Measurements from ENCODE around the gene ACOX3. TPM values are rescaled to one million over a fixed set of nuclear protein-coding genes. Genes with fewer than 3 reads are reported as not detected.

Gene ACOX3
- total RNA-seq, 1 donor from 2014 or later = 12.2 TPM

DNA sequence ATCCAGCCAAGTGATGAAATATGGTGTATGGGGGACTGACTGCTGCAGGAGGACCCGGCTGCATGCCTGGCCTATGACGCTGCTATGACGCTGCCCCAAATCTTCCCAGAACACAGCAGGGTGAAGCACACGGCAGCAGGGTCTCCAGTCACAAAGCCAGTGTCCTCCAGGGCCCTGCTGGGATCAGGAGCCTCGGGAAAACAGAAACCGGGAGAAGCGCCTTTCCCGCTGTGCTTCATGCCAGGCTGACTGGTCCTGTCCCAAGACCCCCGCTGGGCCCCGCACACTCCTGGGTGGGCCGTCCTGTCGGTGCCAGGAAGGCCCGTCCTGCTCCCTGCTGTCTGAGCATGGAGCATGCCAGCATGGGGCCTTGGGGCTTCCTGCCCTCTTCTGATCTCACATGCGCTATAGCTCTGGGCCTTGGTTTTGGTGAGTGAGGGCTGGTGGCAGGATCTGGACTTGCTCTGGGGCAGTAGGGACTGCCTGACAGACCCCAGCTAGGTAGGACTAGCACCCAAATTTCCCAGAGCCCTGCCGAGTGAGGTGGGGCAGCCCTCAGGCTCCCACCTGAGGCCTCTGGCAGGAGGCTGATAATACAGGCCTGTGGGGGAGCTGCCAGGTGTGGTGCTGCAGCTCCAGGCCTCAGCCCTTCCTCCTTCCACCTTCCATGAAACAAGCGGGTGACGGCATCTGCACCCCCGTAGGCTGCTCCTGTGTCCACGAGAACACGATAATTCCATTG is 64.0 kb downstream of the ACOX3 start:
- intact Hi-C loops (cut with micrococcal nuclease) = no loop called here

DNA sequence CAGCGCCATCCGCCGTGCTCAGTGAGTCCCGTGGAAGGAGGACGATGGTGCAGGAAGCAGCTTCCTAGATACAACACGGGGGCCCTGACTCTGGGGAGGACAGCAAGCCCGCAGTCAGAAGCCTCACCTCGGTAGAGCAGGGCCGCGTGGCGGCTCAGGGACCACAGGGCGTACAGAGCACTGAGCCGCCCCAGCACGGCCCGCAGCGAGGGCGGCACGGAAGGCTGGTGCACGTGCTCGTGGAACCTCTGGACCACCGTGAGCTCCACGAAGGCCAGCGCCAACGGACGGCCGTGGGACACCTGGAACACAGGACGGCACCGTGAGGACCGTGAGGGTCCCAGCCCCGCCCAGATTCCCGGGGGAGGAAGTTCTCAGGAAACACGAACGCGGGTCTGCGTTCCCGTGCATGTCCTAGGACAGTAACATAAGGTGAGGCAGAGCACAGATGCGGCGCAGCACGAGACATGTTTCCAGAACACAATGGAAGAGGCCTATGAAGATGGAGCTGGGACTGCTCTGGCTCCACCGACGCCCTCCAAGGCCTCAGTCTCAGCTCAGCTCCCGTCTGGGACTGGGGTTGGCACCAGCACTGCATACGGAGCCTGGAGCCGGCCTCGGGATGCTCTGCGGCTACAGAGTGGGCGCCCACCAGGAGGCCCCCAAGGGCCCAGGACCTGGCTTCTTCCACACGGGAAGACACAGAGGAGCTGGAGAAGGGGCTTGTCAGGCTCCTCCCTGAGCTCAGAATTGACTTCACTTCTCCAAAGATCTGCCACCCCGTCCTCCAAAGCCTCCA is 65.5 kb downstream of the ACOX3 start:
- intact Hi-C loops (cut with micrococcal nuclease) = no loop called here

DNA sequence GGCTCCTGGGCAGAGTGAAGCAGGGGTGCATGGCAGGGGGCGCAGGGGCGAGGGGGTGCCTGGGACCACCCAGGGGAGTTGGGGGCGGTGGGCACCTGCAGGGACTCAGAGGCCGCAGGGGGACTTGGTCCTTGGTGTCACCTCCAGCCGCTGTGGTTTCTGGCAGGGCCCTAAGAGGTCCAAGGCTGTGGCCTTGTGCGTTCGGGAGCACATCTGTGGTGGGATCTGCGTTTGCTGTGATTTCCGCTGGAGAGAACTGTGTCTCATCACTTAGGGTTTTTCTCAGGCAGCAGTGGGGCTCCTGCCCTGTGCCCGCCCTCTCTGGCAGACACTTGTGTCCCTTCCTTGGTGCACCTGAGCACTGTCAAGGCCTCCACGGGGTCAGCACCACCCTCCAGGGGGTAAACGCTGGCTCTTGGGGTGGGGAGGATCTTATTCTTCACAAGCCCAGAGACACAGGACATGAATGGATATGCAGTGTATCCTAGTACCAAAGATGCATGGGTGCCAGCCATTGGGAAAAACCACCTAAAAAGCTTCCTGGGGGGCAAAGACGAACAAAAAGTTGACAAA is 66.5 kb downstream of the ACOX3 start:
- intact Hi-C loops (cut with micrococcal nuclease) = no loop called here

DNA sequence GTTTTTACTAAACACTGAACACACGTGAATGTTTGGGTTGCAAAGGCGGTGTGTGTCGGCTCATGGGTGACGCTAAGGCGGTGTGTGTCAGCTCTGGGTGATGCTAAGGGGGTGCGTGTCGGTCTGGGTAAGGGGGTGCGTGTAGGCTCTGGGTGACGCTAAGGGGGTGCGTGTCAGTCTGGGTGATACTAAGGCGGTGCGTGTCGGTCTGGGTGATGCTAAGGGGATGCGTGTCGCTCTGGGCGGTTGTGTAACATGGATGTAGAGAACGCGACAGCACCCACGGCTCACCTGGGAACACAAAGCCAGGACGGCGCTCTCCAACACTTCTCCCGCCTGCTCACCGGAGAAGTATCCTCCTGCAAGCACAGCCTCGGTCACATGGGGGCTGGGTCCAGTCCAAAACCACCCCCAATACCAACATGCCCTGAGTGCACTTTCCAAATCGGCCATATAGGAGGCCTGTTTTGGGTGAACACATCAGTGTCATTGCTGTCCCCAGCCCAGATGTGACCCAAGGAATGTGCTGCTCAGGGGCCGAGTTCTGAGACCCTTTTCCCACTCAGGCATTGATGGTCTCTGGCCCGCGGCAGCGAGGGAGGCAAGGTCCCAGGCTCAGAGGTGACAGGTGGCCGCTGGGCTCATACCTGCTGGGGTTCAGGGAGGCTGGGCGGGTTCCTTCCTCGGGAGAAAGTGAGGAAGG is 67.1 kb downstream of the ACOX3 start:
- intact Hi-C loops (cut with micrococcal nuclease) = no loop called here

DNA sequence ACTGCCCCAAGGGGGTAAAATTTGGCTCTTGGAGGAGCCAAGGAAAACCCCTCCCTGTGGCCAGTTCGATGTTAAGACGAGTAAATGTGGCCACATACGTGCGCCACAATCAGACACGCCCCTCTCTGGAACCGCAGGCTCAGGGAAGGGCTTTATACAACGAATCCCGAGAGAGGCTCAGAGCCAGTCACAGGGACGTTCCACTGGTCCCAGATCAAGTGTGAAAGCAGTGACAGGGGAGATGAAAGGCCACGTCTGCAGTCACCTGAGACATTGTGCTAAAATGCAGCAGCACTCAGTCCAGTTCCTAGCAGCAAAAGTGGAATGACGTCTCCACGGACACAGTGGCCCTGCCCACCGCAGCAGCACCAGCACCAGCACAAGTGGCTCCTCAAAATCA is 68.0 kb downstream of the ACOX3 start:
- intact Hi-C loops (cut with micrococcal nuclease) = no loop called here

DNA sequence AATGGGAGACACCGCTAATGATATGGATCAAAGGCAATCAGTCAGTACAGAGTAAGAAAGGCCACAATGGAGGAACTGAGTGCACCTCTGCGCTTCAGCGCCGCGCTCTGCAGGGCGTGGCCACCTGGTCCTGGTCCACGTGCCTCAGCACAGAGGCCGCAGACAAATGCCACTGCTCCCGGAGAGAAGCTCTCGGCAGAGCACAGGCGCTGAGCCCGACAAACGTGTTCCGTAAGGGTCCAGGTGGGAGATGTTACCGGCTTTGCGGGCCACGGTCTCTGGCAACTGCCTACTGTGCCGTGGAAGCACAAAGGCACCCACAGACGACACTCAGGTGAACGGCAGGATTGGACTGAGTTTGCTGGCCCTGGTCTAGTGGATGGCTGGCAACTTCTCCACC is 68.9 kb downstream of the ACOX3 start:
- intact Hi-C loops (cut with micrococcal nuclease) = no loop called here

DNA sequence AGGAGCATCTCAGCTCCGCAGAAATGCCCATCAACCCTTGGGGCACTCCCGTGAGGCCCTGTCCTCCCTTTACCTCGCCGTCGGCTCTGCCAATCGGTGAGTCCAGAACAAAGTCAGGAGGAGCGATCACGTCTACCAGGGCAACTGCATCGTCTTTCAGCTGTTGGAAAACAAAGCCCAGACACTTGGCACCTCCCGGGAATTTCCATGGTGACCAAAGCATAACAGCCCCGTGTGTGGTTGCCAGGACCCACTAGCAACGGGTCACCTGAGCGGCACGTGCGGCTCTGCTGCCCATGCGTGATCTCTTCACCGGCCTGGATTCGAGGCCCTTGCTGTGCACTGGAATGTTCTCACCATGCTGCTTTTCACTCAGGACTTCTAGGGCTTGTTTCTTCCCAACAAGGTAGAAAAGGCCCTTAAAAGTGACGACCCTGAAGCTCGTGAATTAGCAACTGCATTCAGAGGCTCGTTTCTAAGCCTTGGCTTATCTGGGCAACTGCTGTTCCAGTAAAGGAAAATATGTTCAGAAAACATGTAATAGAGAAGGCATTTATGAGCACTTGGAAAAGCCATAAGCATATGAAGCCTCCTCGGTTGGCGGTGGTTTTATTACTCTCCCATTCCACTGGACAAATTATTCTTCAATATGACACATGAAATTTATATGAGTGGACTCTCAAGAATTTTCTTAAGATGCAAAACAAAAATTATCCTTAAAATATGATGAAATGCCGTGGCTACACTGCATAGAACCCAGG is 69.5 kb downstream of the ACOX3 start:
- intact Hi-C loops (cut with micrococcal nuclease) = no loop called here

DNA sequence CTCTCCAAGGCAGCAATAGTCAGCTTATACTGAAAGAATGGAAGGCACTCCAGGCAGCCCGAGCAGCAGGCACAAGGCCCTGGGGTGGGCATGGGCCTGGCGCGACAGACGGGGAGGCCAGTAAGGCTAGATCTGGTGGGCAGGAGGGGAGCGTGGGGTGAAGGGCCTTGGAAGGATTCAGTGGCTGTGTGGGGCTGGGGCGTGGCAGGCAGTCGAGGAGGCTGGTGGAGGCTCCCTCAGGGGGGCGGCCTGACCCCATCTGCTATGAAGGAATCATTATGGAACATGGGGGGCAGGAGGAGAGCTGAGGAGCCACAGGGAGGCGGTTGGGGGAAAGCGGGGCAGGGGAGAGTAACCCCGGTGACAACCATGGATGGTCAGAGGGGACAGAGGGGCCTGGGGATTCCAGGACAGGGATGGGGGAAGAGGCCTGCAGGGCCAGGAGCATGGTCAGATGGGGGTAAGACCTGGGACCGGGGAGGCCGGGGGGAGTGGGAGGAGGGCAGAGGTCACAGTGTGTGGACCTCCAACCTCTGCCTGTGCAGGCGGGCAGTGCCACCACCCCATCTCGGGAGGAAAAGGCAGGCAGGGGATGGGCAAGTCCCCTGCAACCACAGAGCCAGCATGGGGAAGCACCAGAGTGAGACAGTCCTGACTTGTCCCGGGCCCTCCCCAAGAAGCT is 70.3 kb downstream of the ACOX3 start:
- intact Hi-C loops (cut with micrococcal nuclease) = no loop called here

DNA sequence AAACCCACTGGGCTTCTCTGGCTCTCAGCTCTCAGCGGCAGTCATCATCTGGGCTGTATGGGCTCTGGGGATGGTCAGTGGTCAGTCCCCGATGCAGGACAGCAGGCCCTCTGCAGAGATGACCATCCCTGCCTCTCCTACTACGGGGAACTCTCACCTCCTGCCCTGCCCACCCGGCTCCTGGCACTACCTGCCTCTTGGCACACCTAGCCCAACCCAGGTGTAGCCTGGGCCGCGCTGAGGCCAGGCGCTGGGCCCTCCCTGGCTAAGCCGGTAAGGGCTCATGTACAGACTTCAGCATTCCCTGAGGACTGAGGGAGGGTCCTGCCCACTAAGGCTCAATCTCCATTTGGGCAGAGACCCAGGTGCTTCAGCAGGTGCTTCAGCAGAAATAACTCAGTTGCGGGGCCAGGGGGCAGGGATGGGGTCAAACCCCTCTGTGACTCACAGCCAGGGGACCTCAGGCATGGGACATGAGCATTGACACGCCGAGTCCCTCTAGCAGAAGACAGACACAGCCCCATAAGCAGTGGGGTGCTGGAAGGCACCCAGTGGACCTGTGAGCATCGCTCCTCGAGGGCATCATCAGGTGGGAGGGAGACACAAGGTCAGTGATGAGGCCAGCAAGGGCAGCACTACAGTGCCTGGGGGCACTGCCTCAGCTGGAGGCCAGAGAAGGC is 71.0 kb downstream of the ACOX3 start:
- intact Hi-C loops (cut with micrococcal nuclease) = no loop called here

DNA sequence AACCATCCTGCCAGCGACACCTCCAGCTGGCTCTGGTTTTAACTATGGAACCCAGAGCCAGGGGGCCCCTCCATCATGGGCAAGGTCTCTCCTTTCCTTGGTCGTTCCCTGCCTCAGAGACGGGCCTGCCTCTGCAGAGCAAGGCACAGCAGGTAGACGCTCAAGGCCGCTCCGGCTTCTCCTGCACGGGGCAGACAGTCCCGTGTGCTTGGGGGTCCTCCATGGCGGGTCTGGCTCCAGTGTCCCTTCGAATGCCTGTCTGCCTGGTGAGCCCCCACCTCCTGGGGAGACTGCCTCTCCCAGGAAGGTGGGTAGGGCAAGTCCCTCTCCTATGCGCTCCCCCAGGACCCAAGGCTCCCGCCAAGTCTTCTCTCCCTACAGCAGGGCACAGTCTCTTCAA is 71.5 kb downstream of the ACOX3 start:
- intact Hi-C loops (cut with micrococcal nuclease) = no loop called here

DNA sequence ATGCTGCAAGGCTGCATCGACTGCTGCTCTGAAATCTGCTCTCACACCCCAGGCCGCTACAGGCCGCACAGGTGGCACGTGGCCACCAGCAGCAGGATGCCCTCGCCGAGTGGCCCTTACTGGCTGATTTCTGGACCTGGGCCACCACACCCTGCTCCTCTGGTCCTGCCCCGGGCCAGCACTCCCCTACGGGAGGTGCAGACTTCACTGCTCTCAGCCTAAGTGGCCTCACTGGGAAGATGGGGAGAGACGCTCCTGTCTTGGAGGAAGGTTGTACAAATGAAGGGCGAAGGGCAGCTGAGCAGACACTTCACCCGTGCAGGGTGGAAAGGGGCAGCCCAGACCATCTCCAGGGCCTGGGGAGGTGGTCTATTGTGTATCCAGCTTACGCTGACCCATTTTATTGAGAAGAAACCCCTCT is 72.5 kb downstream of the ACOX3 start:
- intact Hi-C loops (cut with micrococcal nuclease) = no loop called here

DNA sequence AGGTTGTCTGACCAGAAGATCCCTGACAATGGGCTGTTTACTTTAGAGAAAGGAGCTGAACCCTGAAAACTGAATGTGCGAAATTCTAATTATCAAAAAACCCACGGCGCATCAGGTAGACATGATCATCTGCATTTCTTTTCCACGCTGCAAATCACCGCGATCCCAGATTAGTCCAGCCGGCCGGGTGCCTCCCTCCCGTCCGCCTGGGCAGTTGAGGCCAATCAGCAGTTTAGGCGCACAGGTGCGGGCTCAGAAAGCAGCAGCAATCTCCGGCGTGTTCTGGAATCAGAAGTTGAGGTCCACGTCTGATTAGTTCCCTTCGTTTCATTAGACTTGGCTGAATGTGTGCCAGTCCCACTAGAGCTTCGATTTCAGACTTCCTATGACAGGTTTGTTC is 73.9 kb downstream of the ACOX3 start:
- intact Hi-C loops (cut with micrococcal nuclease) = no loop called here

DNA sequence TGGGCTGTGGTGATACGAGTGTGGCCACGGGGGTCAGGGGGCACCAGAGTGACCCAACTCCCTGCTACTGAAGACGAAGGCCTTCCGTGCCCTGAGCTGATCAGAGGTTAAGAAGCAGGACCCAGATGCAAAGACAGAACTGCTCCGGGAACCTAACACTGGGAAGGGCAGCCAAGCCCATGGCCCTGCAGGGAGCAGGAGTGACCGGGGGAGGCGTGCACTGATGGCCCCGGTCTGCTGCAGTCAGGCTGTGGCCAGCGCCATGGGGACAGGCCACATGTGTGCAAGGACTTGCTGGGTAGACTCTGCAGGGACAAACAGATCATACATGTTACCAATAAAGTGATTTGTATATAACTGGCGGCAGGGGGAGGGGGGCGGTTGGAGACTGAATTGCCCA is 74.6 kb downstream of the ACOX3 start:
- intact Hi-C loops (cut with micrococcal nuclease) = no loop called here

DNA sequence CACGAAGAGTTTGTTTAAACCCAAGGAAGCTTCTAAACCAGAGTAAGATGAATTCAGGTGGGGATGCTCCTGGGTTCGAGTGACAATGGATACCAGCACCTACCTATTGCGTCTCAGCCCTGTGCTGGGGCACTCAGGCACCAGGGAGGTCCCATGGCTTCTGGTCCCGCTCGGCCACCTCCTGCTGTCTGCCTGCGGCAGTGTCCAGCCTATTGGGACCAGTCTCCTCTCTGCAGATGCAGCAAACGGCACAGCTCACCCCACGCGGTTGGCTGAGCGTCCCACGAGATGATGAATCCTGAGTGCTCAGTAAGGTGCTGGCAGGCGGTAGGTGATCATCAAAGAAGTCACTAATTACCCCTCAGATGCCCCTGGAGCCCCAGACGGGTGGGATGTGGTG is 75.2 kb downstream of the ACOX3 start:
- intact Hi-C loops (cut with micrococcal nuclease) = no loop called here

DNA sequence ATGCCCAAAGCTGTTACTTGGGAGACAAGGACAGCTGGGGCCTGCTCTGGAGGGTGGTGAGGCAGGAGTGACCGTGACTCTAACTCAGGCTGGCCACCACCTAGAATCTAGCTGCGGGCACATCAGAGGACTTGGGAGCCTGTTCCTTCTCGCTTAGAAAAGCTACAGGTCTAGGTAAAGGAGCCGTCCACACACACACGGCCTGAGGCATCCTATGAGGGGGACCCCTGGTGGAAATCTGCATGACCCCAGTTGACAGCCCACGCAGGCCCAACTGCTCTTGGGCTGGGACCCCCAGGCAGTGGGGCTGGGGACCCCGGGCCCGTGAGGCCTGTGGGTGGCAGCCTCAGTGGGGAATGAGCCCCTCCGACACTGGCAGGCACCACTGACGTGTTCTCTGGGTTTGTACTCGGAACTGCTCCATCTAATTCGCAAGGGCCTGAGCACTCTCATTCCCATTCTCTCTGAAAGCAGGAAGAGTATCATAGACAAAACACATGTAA is 75.6 kb downstream of the ACOX3 start:
- intact Hi-C loops (cut with micrococcal nuclease) = no loop called here

DNA sequence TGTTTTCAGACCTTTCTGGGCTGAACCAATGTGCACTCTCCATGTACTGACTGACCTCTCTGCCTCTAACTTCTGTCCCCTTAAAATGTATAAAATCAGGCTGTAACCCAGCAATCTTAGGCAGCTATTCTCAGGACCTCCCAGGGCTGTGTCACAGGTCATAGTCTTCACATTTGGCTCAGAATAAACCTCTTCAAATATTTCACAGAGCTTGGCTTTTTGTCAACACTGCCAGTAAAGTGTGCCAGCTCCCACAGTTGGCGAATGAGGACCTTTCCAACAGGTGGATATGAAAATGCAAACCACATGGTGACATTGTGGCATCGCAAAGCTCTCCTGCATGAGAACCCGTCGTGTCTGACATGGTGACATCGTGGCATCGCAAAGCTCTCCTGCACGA is 76.4 kb downstream of the ACOX3 start:
- intact Hi-C loops (cut with micrococcal nuclease) = no loop called here

DNA sequence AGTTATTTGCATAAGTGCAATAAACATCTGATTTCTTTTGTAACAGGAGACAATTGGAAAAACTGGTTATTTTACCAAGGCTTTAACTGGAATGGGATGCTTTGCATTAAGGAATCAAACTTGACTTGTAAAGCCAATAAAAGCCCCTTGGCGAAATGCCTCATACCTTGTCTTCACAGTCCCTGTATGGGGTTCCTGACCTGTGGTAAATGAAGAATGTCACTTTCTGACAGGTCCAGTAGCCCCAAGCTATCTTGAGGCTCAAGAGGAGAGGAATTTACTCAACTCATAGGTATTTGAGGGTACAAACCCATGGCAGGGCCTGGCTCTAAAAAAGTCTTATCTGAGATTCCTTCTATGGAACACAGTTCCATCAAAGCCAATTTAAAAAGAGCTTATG is 78.0 kb downstream of the ACOX3 start:
- intact Hi-C loops (cut with micrococcal nuclease) = no loop called here

DNA sequence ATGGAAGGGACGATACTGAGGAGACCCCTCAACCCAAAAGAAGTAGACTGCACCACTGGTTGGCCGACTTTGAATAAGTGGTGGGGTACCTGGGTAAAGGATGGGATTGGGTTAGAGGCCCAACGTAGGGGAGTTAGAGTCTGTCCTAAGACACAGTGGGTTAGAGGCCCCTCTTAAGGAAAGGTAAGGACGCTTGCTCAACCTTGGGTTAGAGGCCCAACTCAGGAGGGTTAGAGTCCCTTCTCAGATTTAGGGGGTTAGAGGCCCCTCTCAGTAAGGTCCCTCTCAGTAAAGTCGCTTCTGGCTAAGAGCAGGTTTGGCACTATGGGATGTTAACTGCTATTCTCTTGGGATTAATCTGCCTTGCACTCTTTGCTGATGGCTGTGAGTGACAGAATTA is 81.3 kb downstream of the ACOX3 start:
- intact Hi-C loops (cut with micrococcal nuclease) = no loop called here

DNA sequence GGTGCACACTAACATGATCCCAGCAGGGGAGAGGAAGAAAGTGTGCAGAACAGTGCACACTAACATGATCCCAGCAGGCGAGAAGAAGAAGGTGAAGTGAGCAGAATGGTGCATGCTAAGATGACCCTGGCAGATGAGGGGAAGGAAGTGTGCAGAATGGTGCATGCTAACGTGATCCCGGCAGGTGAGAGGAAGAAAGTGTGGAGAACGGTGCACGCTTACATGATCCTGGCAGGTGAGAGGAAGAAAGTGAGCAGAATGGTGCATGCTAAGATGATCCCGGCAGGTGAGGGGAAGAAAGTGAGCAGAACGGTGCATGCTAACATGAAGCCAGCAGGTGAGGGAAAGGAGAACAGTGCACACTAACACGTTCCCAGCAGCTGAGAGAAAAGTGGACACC is 83.7 kb downstream of the ACOX3 start:
- intact Hi-C loops (cut with micrococcal nuclease) = no loop called here

Measured in T-helper 2 cell treated with Interferon-gamma antibody and Interleukin-4, amounts not matched to agents 100 ng/mL and 5 ng/mL, for 36 hours (primary cell).